ENCODE measurements around the gene SMC3. TPM values are rescaled to one million over a fixed set of nuclear protein-coding genes. Genes with fewer than 3 reads are reported as not detected.
A peak's percentile ranks its signal among the peaks of the same experiment; 100 is the strongest.

SMC3 gene
- polyA plus RNA-seq, 2 of the 4 experiments (the other 2 are of a cell fraction), result 59.5 to 60.5 TPM

GRCh38 chr10:110566472-110567200 is 859 bp upstream of the SMC3 start:
- ATAC-seq (0 out of 6 replicates have a peak, but pooled peaks of 1 of the 2 experiments have one; percentile 2), DNase-seq (ENCODE audit: low read depth in 1 of 2, low spot score in 1 of 2) (no peak), FAIRE-seq (no peak)
- ChIA-PET CTCF (interaction anchor here (0.5 to 1.6 kb wide), 6 partner anchors 9 to 361 kb away, joined by 3 to 7 read pairs (median 3); no protein-coding TSS in a partner anchor), POLR2A (interaction anchor here (1.3 kb wide), 1 partner anchor 34 kb away, joined by 4 read pairs; no protein-coding TSS in a partner anchor)
- peaks cover 31% of the 10 kb centered on the region for H3K4me1 ChIP-seq
- TF ChIP-seq ELK1 (IDR thresholded peaks at IDR 0.05; ENCODE audit: low read depth, low read length) (no peak), PHF8 (IDR thresholded peaks at IDR 0.05; ENCODE audit: borderline replicate concordance, low read depth) (0 out of 2 replicates have a peak, but pooled peaks have one; percentile 19), REST (IDR thresholded peaks at IDR 0.05) (no peak), RAD21 (conservative IDR thresholded peaks at IDR 0.05 in 1 of 2, IDR thresholded peaks at IDR 0.05 in 1 of 2) (no peak), CHD4 (IDR thresholded peaks at IDR 0.05; ENCODE audit: borderline replicate concordance) (no peak), CBX8 (IDR thresholded peaks at IDR 0.05) (no peak), NR3C1 (IDR thresholded peaks at IDR 0.05) (no peak), EHMT2 (IDR thresholded peaks at IDR 0.05; ENCODE audit: low read depth) (no peak), GATA3 (IDR thresholded peaks at IDR 0.05; ENCODE audit: borderline replicate concordance) (no peak), RCOR1 (IDR thresholded peaks at IDR 0.05; ENCODE audit: low read depth, low read length) (no peak), CHD2 (IDR thresholded peaks at IDR 0.05; ENCODE audit: low read length, partially characterized antibody) (peak; percentile 13), SREBF2 (IDR thresholded peaks at IDR 0.05) (no peak)
- peak overlapping the region; percentile 88 for H3K4me3 ChIP-seq
- 52% methylated on average over 19 of the region's 19 CpGs for WGBS (ENCODE audit: missing lambda C conversion rate)
- H3K4me2 ChIP-seq, result peak overlapping the region; percentile 79
- H3K27ac ChIP-seq, result peak overlapping the region; percentile 84 to 99
- no peaks in the 10 kb centered on the region for H3K9me3 ChIP-seq

- FAIRE-seq (no peak), DNase-seq (ENCODE audit: low read depth in 1 of 2, low spot score in 1 of 2) (peak in 1 of 2 experiments; percentile 38), ATAC-seq (peak; percentile 60 to 62)
- TF ChIP-seq CTCF (IDR thresholded peaks at IDR 0.05) (no peak), TP53 (CRISPR knock-in tag; IDR thresholded peaks at IDR 0.05) (peak; percentile 6; the same call in 1 of the 2 replicates), PHF8 (IDR thresholded peaks at IDR 0.05; ENCODE audit: borderline replicate concordance, low read depth) (no peak), RAD21 (conservative IDR thresholded peaks at IDR 0.05 in 1 of 2, IDR thresholded peaks at IDR 0.05 in 1 of 2) (no peak), BCL3 (IDR thresholded peaks at IDR 0.05) (no peak), RFX5 (IDR thresholded peaks at IDR 0.05) (peak; percentile 46; the same call in 1 of the 2 replicates), KDM1A (IDR thresholded peaks at IDR 0.05; ENCODE audit: low read depth) (no peak), NR3C1 (IDR thresholded peaks at IDR 0.05) (no peak), SMC3 (IDR thresholded peaks at IDR 0.05) (no peak), RCOR1 (IDR thresholded peaks at IDR 0.05; ENCODE audit: low read depth, low read length) (no peak), POLR2A (IDR thresholded peaks at IDR 0.05; ENCODE audit: low read length) (no peak)
- 2% methylated on average over 18 of the region's 40 CpGs for WGBS (ENCODE audit: missing lambda C conversion rate)
- Histone ChIP-seq H3K4me3 (peak overlapping the region; percentile 88), H3K27ac (peak overlapping the region; percentile 84 to 99), H3K4me2 (peak overlapping the region; percentile 79), H3K9me3 (no peaks in the 10 kb centered on the region), H3K4me1 (peaks cover 42% of the 10 kb centered on the region)
- ChIA-PET CTCF (interaction anchor here (1.1 to 1.6 kb wide), 2 partner anchors 9 to 22 kb away, joined by 3 read pairs; no protein-coding TSS in a partner anchor), POLR2A (no interaction called here)
Measured at GRCh38 chr10:110568055-110568735, 700 bp downstream of the SMC3 start.
